Measurements from ENCODE around the gene ZFAND3.

Gene ZFAND3

GRCh38 chr6:38174806-38175495, 355.4 kb downstream of the ZFAND3 start:
- DNase-seq = no peak

GRCh38 chr6:38175786-38176185, 356.3 kb downstream of the ZFAND3 start:
- no peak for DNase-seq

GRCh38 chr6:38176797-38177751, 357.5 kb downstream of the ZFAND3 start:
- no peak for DNase-seq

GRCh38 chr6:38177882-38178583, 358.5 kb downstream of the ZFAND3 start:
- no peak for DNase-seq

GRCh38 chr6:38178584-38178886, 359.0 kb downstream of the ZFAND3 start:
- DNase-seq = no peak

DNA sequence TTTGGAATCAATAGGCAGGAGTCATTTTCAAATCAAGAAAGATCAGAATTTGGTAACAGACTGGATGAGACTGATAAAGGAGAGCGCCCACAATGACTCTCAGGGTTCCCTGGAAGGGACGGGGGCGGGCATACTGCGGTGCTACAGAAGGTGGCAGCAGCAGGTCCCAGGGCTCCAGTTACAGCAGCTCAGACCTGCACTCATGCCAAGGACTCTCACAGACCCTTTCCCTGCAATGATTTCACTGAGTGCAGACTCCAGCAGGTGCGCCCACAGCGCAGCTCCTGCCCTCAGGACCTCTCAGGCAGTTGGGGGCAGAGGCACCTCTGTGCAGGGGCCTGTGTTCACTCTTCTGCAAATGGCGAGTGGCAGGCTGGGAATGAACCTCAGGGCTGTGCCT, 359.8 kb downstream of the ZFAND3 start:
- DNase-seq = peak; percentile 25

- peak; percentile 1 for DNase-seq
These were observed 360.4 kb downstream of the ZFAND3 start for GRCh38 chr6:38179794-38180430.

DNA sequence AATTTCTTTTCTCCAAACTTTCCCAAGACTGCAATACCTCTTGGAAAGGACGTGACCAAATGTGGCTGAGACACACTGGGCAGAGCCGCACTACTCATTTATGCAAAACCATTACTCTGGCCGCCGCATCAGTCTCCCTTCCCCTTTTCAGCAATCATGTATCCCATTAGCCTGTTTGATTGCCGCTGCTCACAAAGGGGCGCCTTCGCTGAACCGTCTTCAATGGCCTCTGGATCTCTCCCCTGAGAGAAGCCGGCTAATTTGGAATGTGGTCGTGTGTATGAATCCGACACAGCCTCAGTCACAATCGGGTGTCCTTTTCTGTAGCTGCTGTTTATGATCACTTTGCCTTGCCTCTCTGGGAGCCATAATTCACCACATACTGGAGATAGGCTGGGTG, 361.1 kb downstream of the ZFAND3 start:
- peak; percentile 11 for DNase-seq

GRCh38 chr6:38182426-38182825, 362.9 kb downstream of the ZFAND3 start:
- DNase-seq = peak; percentile 11

DNA sequence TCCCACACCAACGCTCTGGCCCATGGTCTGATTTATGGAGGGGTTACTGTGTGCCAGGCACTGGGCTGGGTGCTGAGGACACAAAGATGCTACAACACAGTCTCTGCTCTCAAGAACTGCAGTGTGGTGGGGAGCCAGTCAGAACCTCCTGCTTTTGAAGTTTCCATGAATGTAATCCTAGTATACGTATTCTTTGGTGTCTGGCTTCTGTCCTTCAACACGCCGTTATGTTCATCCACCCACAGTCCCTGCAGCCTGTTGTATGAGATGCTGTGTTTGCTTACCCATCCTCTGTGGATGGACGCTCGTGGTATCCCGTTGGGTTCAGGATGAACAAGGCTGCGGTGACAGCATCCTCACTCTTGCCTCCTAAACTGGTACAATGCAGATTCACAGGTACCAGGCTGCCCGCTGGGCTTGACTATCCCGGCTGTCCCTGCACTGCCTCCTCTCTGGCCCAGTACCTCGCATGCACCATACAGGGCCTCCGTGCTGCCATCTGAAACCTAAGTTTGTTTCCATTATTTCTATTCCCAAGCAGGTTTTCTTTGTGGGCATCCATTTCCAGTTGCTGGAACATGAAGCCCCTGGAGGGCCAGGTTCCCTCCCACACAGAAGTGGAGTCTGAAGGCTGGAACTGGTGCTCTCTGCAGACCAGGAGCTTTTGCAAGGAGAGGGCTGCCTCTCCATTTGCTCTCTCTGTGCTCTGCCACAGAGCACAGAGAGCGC, 364.5 kb downstream of the ZFAND3 start:
- peak; percentile 10 for DNase-seq

GRCh38 chr6:38184585-38185080, 365.1 kb downstream of the ZFAND3 start:
- DNase-seq = no peak

GRCh38 chr6:38185244-38185643, 365.7 kb downstream of the ZFAND3 start:
- peak; percentile 14 for DNase-seq

- peak; percentile 6 for DNase-seq
These were observed 366.2 kb downstream of the ZFAND3 start for GRCh38 chr6:38185752-38186151.

DNA sequence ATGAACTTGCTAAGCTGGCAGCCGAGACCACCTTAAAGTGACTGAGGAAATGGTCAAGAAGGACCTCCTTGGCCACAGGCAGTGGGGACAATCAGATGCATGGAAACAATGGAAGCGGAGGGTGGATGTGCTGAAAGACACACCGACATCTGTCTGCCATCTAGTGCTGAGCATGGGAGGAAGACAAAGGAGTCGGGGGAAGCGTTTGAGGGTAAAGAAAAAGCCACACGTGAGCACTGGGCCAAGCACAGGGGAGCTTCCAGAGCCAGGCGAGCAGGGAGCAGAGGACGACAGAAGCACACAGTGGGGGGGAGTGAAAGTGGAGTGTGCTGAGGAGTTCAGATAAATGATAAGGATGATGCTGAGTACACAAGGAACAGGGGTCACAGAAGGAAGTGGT, 367.8 kb downstream of the ZFAND3 start:
- DNase-seq = peak; percentile 7

- DNase-seq = peak; percentile 14
These were observed 368.5 kb downstream of the ZFAND3 start for GRCh38 chr6:38187811-38188590.

DNA sequence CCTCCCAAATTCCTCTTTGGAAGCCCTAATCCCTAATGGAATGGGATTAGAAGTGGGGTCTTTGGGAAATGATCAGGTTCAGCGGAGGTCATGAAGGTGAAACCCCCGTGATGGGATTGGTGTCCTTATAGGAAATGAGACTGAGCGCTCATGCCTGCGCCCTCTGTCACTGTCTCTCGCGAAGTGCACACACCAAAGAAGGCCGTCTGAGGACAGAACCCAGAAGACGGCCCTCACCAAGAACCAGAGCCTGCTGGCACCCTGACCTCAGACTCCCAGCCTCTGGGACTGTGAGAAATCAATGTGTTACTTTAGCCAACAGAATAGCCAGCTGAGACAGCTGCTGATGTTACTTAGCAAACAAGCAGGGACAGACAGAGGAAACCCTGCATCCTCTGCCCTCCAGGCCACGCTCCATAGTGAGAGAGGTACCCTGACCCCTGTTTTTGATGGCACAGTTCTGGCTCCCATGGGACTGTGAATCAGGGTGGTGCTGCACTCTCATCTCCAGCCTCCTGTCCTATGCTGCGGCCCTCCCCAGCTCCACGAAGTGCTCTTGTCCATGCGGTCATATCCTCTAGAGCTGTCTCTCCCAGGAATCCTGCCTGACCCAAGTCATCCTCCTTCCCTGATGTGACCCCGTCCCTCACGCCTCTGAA, 369.3 kb downstream of the ZFAND3 start:
- DNase-seq = peak; percentile 11

- DNase-seq = no peak
These were observed 371.9 kb downstream of the ZFAND3 start for GRCh38 chr6:38191418-38191817.

GRCh38 chr6:38192011-38192410, 372.5 kb downstream of the ZFAND3 start:
- DNase-seq = peak; percentile 6

DNA sequence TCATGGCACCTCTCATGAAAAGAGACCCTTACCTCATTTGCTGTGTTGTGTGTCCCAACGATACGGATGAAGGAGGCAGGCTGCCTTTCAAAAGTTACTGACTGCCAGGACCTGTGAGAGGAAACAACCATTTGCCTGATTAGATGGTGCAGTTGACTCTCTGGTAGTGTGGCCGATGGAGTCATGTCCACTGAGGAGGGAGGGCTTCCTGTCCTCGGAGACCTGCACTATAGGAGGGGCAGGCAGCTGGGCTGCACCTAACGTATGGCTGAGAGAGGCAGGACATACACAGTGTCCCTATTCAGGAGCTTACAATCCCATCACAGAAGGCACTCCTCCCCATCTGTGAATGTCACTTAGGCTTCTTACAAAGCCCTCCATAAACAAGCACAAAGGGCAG, 373.0 kb downstream of the ZFAND3 start:
- DNase-seq = no peak

DNA sequence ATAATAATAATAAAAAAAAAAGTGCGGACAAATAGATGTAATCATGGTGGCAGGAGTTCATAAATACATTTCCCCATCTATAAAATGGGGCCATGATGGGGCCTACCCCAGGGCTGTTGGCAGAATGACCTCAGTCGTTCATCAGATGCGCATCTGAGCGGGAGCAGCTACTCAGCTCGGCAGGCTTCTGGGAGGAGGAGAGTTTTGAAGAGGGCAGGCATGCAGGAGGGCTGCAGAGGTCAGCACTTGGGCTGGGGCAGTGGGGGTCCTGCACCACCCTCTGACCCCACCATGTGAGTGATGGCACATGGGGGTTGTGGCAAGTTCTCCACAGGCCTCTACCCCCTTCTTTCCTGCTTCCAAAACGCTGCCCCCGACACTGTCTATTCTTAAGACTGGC, 373.5 kb downstream of the ZFAND3 start:
- no peak for DNase-seq

All from stimulated activated CD8-positive, alpha-beta memory T cell treated with anti-CD3 and anti-CD28 coated beads, Interleukin-4, amount 100 ng/mL, for 48 hours (primary cell).